GM12878 (cell line): ENCODE measurements around the gene DMRT2. TPM values are rescaled to one million over a fixed set of nuclear protein-coding genes. Genes with fewer than 3 reads are reported as not detected.
A peak's percentile ranks its signal among the peaks of the same experiment; 100 is the strongest.

Source experiments
- ATAC-seq: fragments of 200-7000 bp; cut with Tn5 transposase; 3 replicates; pipeline ENCODE4 v1.9.1; 2020; ENCODE audit warnings: mild to moderate bottlenecking, moderate library complexity
- BruUV-seq: library from RNA; stranded (reverse); fragments of 400-500 nt; replicated peaks from 2 replicates; lab custom pipeline; 2021; lab: Mats Ljungman, UMichigan
- CTCF ChIA-PET: fragments of 300-600 bp; sonication (Branson Sonifier 250); formaldehyde crosslinking; extraction: SDS; loops from one replicate; lab custom pipeline; 2021; ENCODE audit warnings: inconsistent platforms; lab: Yijun Ruan, JAX
- POLR2A ChIA-PET: fragments of 350-600 bp; formaldehyde crosslinking; extraction: SDS; loops from one replicate; lab custom pipeline; 2021; ENCODE audit warnings: inconsistent platforms; lab: Charles Lee
- RAD21 ChIA-PET: fragments of 300-600 bp; sonication (Branson Sonifier 250); formaldehyde crosslinking; loops from one replicate; lab custom pipeline; 2023; ENCODE audit warnings: antibody characterized with exemption; ENCODE audit not compliant: unreplicated experiment; lab: Charles Lee
- SMC1A ChIA-PET: fragments of 300-600 bp; sonication (Branson Sonifier 250); formaldehyde crosslinking; loops from one replicate; lab custom pipeline; 2023; ENCODE audit not compliant: unreplicated experiment, uncharacterized antibody; lab: Charles Lee
- DNase-seq: peaks from one replicate; pipeline ENCODE4 v3.0.0-alpha.2; 2011; ENCODE audit warnings: low read depth, low spot score
- FAIRE-seq: peaks from 3 replicates; lab custom pipeline; 2011; peaks lifted over from hg19 to GRCh38; lab: Jason Lieb, UNC
- H2AFZ ChIP-seq: 2 replicates; pipeline ENCODE4 v1.6.0; 2011; ENCODE audit warnings: low read depth, low read length, control low read depth; ENCODE audit not compliant: control insufficient read depth
- H3K27ac ChIP-seq: 2 replicates; pipeline ENCODE4 v1.5.1; 2011; ENCODE audit warnings: control low read depth; ENCODE audit not compliant: control insufficient read depth, insufficient read depth
- H3K27me3 ChIP-seq, 2 experiments: replicated peaks in 1 of 2; 2 replicates each; pipeline versions ENCODE4 v1.6.0 to v1.6.1; 2011; ENCODE audit warnings: low read length in 1 of 2; ENCODE audit not compliant: control insufficient read depth in 2 of 2, insufficient read depth in 2 of 2
- H3K36me3 ChIP-seq, 2 experiments: 2 replicates each; pipeline ENCODE4 v1.5.1; 2011; ENCODE audit warnings: low read length in 1 of 2; ENCODE audit not compliant: control insufficient read depth in 2 of 2, insufficient read depth in 2 of 2
- H3K4me1 ChIP-seq: 2 replicates; pipeline ENCODE4 v1.6.1; 2011; ENCODE audit warnings: mild to moderate bottlenecking, low read length, moderate library complexity, mixed read lengths; ENCODE audit not compliant: control insufficient read depth, insufficient read depth
- H3K4me2 ChIP-seq: 2 replicates; pipeline ENCODE4 v1.6.0; 2011; ENCODE audit warnings: control low read depth; ENCODE audit not compliant: control insufficient read depth, insufficient read depth
- H3K4me3 ChIP-seq: fragments of 200-600 bp; sonication (generic); 2 replicates; pipeline ENCODE4 v1.5.1; 2016
- H3K79me2 ChIP-seq: 2 replicates; pipeline ENCODE4 v1.6.0; 2011; ENCODE audit warnings: low read length; ENCODE audit not compliant: control insufficient read depth, insufficient read depth
- H3K9ac ChIP-seq: 2 replicates; pipeline ENCODE4 v1.8.0; 2011; ENCODE audit warnings: low read length, control low read depth, mixed read lengths; ENCODE audit not compliant: control insufficient read depth, insufficient read depth
- H3K9me3 ChIP-seq: replicated peaks from 3 replicates; pipeline ENCODE4 v1.5.1; 2011; ENCODE audit warnings: mild to moderate bottlenecking, low read length; ENCODE audit not compliant: control insufficient read depth, insufficient read depth
- H4K20me1 ChIP-seq: 2 replicates; pipeline ENCODE4 v1.6.0; 2011; ENCODE audit not compliant: control insufficient read depth, insufficient read depth
- ASH2L ChIP-seq: fragments of 300-600, 200-600 bp; sonication (generic); IDR thresholded peaks from 2 replicates; pipeline ENCODE4 v1.6.1; 2017; ENCODE audit warnings: low read depth, mild to moderate bottlenecking, borderline replicate concordance
- CHD4 ChIP-seq: fragments of 200-600 bp; sonication (generic); IDR thresholded peaks from 2 replicates; pipeline ENCODE4 v1.6.1; 2016; ENCODE audit warnings: mild to moderate bottlenecking
- ESRRA ChIP-seq: IDR thresholded peaks from 2 replicates; pipeline ENCODE4 v1.6.1; 2012; ENCODE audit warnings: mild to moderate bottlenecking, low read length, improper control_type of control experiment
- IKZF1 ChIP-seq: fragments of 450-650 bp; conservative IDR thresholded peaks from 2 replicates; pipeline ENCODE4 v1.6.1; 2017; ENCODE audit warnings: antibody characterized with exemption, mild to moderate bottlenecking
- POLR2AphosphoS5 ChIP-seq: IDR thresholded peaks from 2 replicates; pipeline ENCODE4 v1.6.1; 2011; ENCODE audit warnings: mild to moderate bottlenecking, low read length, inconsistent platforms
- RFX5 ChIP-seq: IDR thresholded peaks from 2 replicates; pipeline ENCODE4 v1.6.1; 2011; ENCODE audit warnings: low read depth, low read length, improper control_type of control experiment
- ZNF274 ChIP-seq: IDR thresholded peaks from one replicate; pipeline ENCODE4 v1.8.0; 2011; ENCODE audit not compliant: insufficient read length, insufficient read depth
- WGBS: methylation state at CpG from one replicate; pipeline ENCODE4 v1.1.6; 2016; ENCODE audit warnings: low lambda C conversion rate; ENCODE audit not compliant: insufficient replicate concordance, insufficient coverage; ENCODE audit errors: missing lambda C conversion rate; 5-methylcytosine and 5-hydroxymethylcytosine counted together
- in situ Hi-C: fragments of 300-500 bp; cut with MboI; formaldehyde crosslinking; loops from 9 replicates; pipeline ENCODE4 v1.14.3; 2018; ENCODE audit warnings: mixed read lengths
- intact Hi-C: fragments of 100-400 bp; cut with micrococcal nuclease; formaldehyde crosslinking; loops from one replicate; pipeline ENCODE4 v1.14.2; 2022; ENCODE audit not compliant: unreplicated experiment
- polyA plus RNA-seq, 11 experiments: library from polyadenylated mRNA; depleted of rRNA in 4 of 11; unstranded in 6 of 11; stranded (reverse) in 5 of 11; fragments of >200 nt; fragmentation: Nextera tagmentation in 4 of 11; fragmentation: Illumina TruSeq in 1 of 11; extraction: Ambion mirVana in 4 of 11; extraction: Trizol in 1 of 11; gene quantifications; 1 replicate in 1 of 11; 2 replicates in 10 of 11; pipeline versions ENCODE4 v1.2.1 to v1.2.3, GENCODE V29; 2011 to 2016; ENCODE audit warnings: inconsistent platforms in 2 of 11, missing spikeins in 2 of 11, low read depth in 1 of 11
- total RNA-seq, 4 experiments: library from RNA; depleted of rRNA in 3 of 4; stranded (reverse); fragments of >200 nt in 3 of 4; fragmentation: Illumina TruSeq in 1 of 4; extraction: Trizol in 1 of 4; gene quantifications; 2 replicates each; pipeline versions ENCODE4 v1.2.1 to v1.2.3, GENCODE V29; 2013 to 2021
- TF ChIP-seq, protein P1 (sequence below): IDR thresholded peaks from 2 replicates; pipeline ENCODE4 v1.6.1; 2011; ENCODE audit warnings: borderline replicate concordance, low read depth, mild to moderate bottlenecking, moderate library complexity, mixed read lengths, low read length; ENCODE audit not compliant: insufficient read depth; ENCODE audit errors: extremely low read length

The DMRT2 gene
- total and polyA plus RNA-seq, 10 of the 15 experiments (the other 5 are each of a cell fraction or from before 2014, with no cell fraction given), result 0.08 to 50.2 (median 0.69) TPM

DNA sequence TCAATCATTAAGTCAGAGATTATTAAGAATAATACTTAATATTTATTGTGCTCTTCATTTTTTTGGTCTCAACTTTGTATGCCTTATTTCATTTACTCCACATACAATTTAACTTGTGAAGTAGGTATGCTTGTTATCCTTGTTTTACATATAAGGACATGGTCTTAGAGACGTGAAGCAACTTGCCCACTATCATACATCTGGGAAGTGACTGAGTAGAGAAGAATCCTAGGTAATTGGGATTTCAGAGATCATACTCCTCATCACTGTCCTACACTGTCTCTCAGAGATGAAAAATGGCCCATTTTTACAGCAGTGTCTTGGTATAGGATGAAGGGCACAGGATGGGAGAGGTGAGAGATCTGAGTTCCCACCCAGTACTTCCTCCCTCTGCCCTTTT lies 23.3 kb downstream of the DMRT2 start:
- ChIA-PET POLR2A (no interaction called here), RAD21 (no interaction called here), SMC1A (interaction anchor here (1.5 to 1.7 kb wide), 2 partner anchors 16 to 27 kb away, joined by 4 read pairs; no protein-coding TSS in a partner anchor), CTCF (interaction anchor here (0.6 to 1.5 kb wide), 2 partner anchors 11 to 266 kb away, joined by 3 to 10 read pairs; no protein-coding TSS in a partner anchor)
- no TSS peak for BruUV-seq
- Histone ChIP-seq H3K9me3 (no peaks in the 10 kb centered on the region), H3K27ac (no peak overlapping the region), H2AFZ (no peak overlapping the region), H3K4me3 (no peak overlapping the region), H3K36me3 (no peaks in the 10 kb centered on the region), H3K9ac (no peak overlapping the region), H3K4me1 (no peaks in the 10 kb centered on the region), H4K20me1 (no peaks in the 10 kb centered on the region), H3K4me2 (no peak overlapping the region), H3K27me3 (no peaks in the 10 kb centered on the region), H3K79me2 (no peaks in the 10 kb centered on the region)
- in situ Hi-C loops, result no loop called here
- no peak for TF ChIP-seq RFX5
- no peak for TF ChIP-seq POLR2AphosphoS5
- TF ChIP-seq ASH2L, result no peak
- no peak for TF ChIP-seq ESRRA
- no peak for TF ChIP-seq CHD4
- TF ChIP-seq, protein P1, sequence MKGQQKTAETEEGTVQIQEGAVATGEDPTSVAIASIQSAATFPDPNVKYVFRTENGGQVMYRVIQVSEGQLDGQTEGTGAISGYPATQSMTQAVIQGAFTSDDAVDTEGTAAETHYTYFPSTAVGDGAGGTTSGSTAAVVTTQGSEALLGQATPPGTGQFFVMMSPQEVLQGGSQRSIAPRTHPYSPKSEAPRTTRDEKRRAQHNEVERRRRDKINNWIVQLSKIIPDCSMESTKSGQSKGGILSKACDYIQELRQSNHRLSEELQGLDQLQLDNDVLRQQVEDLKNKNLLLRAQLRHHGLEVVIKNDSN, result no peak
- intact Hi-C loops, result no loop called here
- WGBS, result 26% methylated on average over 1 of the region's 1 CpG
- no peak for ATAC-seq
- DNase-seq, result no peak
- FAIRE-seq, result no peak

DNA sequence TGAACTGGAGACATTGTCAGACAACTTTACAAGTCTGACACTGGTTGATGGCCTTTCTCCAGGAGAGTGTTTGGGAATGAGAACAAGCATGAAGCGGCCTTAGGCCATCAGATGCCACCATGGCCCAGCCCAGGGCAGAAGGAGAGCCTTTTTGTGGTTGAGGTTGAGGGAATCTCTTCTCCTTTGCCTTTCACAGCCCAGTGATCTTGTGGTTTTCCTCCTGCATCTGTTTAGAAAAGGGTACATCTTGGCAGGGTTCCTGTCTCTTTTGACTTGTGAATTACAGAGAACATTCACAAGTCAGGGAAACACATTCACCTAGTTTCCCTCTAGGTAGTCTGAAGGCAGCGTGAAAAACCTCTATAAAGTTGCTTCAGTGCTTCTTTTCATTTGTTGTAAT lies 27.5 kb downstream of the DMRT2 start:
- no peak for TF ChIP-seq ZNF274
- TF ChIP-seq IKZF1, result peak; percentile 31; the same call in 1 of the 2 replicates
- TF ChIP-seq, all 136 proteins: peak for 1
- no peak; the same call in 1 of the 3 replicates for ATAC-seq
- ChIA-PET CTCF (interaction anchor here (1.4 kb wide), 1 partner anchor 23 kb away, joined by 3 read pairs; no protein-coding TSS in a partner anchor), RAD21 (no interaction called here), POLR2A (no interaction called here), SMC1A (interaction anchor here (1.2 to 1.4 kb wide), 2 partner anchors 12 to 21 kb away, joined by 3 read pairs; no protein-coding TSS in a partner anchor)
- 13% methylated on average over 2 of the region's 2 CpGs for WGBS
- BruUV-seq, result no TSS peak
- Histone ChIP-seq H3K9ac (no peak overlapping the region), H3K36me3 (no peaks in the 10 kb centered on the region), H3K4me1 (no peaks in the 10 kb centered on the region), H3K4me2 (no peak overlapping the region), H3K27ac (no peak overlapping the region), H3K4me3 (no peak overlapping the region), H4K20me1 (no peaks in the 10 kb centered on the region), H3K9me3 (no peaks in the 10 kb centered on the region), H3K79me2 (no peaks in the 10 kb centered on the region), H2AFZ (no peak overlapping the region), H3K27me3 (no peaks in the 10 kb centered on the region)
- no peak for FAIRE-seq
- intact Hi-C loops, result no loop called here
- in situ Hi-C loops, result no loop called here
- no peak for DNase-seq
